HPDE6-E6E7 (cell line): Measurements from ENCODE around the gene BCAS3.
"Not testable (repeated sequence)": the region's sequence is repeated elsewhere in the genome, so short reads cannot be mapped to it uniquely, and the experiment has no call there.

Source experiments
- DNase-seq: peaks from one replicate; pipeline ENCODE4 v3.0.0; 2011; ENCODE audit warnings: missing footprints; ENCODE audit errors: extremely low spot score

Gene BCAS3

GRCh38 chr17:60744355-60744966 is 66.8 kb downstream of the BCAS3 start:
- no peak for DNase-seq

- DNase-seq, result no peak
These were observed 67.9 kb downstream of the BCAS3 start for GRCh38 chr17:60745544-60745943.

GRCh38 chr17:60747069-60747808 is 69.6 kb downstream of the BCAS3 start:
- DNase-seq, result no peak

GRCh38 chr17:60748204-60748603 is 70.6 kb downstream of the BCAS3 start:
- DNase-seq, result no peak

GRCh38 chr17:60749050-60749449 is 71.4 kb downstream of the BCAS3 start:
- no peak for DNase-seq

GRCh38 chr17:60749708-60750107 is 72.1 kb downstream of the BCAS3 start:
- no peak for DNase-seq

- DNase-seq, result no peak
These were observed 73.0 kb downstream of the BCAS3 start for GRCh38 chr17:60750640-60751039.

GRCh38 chr17:60751884-60752283 is 74.2 kb downstream of the BCAS3 start:
- DNase-seq, result no peak

- no peak for DNase-seq
These were observed 75.4 kb downstream of the BCAS3 start for GRCh38 chr17:60752873-60753577.

- no peak for DNase-seq
These were observed 76.5 kb downstream of the BCAS3 start for GRCh38 chr17:60754057-60754604.

- not testable (repeated sequence) for DNase-seq
These were observed 79.1 kb downstream of the BCAS3 start for GRCh38 chr17:60756798-60757197.

GRCh38 chr17:60757437-60757836 is 79.8 kb downstream of the BCAS3 start:
- DNase-seq, result no peak

- no peak for DNase-seq
These were observed 82.1 kb downstream of the BCAS3 start for GRCh38 chr17:60759756-60760155.

GRCh38 chr17:60761301-60761700 is 83.7 kb downstream of the BCAS3 start:
- DNase-seq, result not testable (repeated sequence)

GRCh38 chr17:60766778-60767190 is 89.1 kb downstream of the BCAS3 start:
- no peak for DNase-seq

GRCh38 chr17:60767744-60768308 is 90.2 kb downstream of the BCAS3 start:
- no peak for DNase-seq

GRCh38 chr17:60769327-60769726 is 91.7 kb downstream of the BCAS3 start:
- no peak for DNase-seq

GRCh38 chr17:60770946-60771422 is 93.3 kb downstream of the BCAS3 start:
- no peak for DNase-seq

- not testable (repeated sequence) for DNase-seq
These were observed 94.0 kb downstream of the BCAS3 start for GRCh38 chr17:60771621-60772020.

GRCh38 chr17:60773552-60773951 is 95.9 kb downstream of the BCAS3 start:
- DNase-seq, result no peak

- no peak for DNase-seq
These were observed 104.3 kb downstream of the BCAS3 start for GRCh38 chr17:60781880-60782412.

- no peak for DNase-seq
These were observed 105.1 kb downstream of the BCAS3 start for GRCh38 chr17:60782742-60783141.
